GM19025 (cell line): ENCODE data around the gene HIRIP3.
"Not testable (repeated sequence)": the region's sequence is repeated elsewhere in the genome, so short reads cannot be mapped to it uniquely, and the experiment has no call there.

Source experiments
- ATAC-seq: cut with Tn5 transposase; IDR thresholded peaks from one replicate; pipeline ENCODE4 v1.9.1; 2021; ENCODE audit warnings: mild to moderate bottlenecking, low read depth, moderate library complexity; ENCODE audit not compliant: unreplicated experiment

HIRIP3 gene

GRCh38 chr16:30016555-30017276 is 21.3 kb upstream of the HIRIP3 start:
- no peak for ATAC-seq

- ATAC-seq = not testable (repeated sequence)
Observed at GRCh38 chr16:30015450-30015849, 20.0 kb upstream of the HIRIP3 start.

- not testable (repeated sequence) for ATAC-seq
Observed at GRCh38 chr16:30012598-30012997, 17.2 kb upstream of the HIRIP3 start.

GRCh38 chr16:30011714-30012504 is 16.5 kb upstream of the HIRIP3 start:
- no peak for ATAC-seq

GRCh38 chr16:30010844-30011713 is 15.7 kb upstream of the HIRIP3 start, which contains the start of gene DOC2A:
DOC2A (minus strand) TSS chr16:30011027; CDS start chr16:30010222, 805 bp downstream.
- no peak for ATAC-seq

GRCh38 chr16:30009990-30010843 is 14.8 kb upstream of the HIRIP3 start:
- no peak for ATAC-seq

- ATAC-seq = no peak
Observed at GRCh38 chr16:30009085-30009862, 13.9 kb upstream of the HIRIP3 start.

GRCh38 chr16:30007378-30007895 is 12.0 kb upstream of the HIRIP3 start:
- no peak for ATAC-seq

- ATAC-seq = no peak
Observed at GRCh38 chr16:30006659-30007377, 11.4 kb upstream of the HIRIP3 start.

- ATAC-seq = no peak
Observed at GRCh38 chr16:30006095-30006473, 10.7 kb upstream of the HIRIP3 start.

- no peak for ATAC-seq
Observed at GRCh38 chr16:30005341-30006094, 10.1 kb upstream of the HIRIP3 start.

GRCh38 chr16:30004811-30005242 is 9.4 kb upstream of the HIRIP3 start:
- no peak for ATAC-seq

GRCh38 chr16:30004424-30004776 is 9.0 kb upstream of the HIRIP3 start:
- no peak for ATAC-seq

GRCh38 chr16:30003670-30004423 is 8.4 kb upstream of the HIRIP3 start:
- ATAC-seq = no peak

- no peak for ATAC-seq
Observed at GRCh38 chr16:30002614-30003346, 7.4 kb upstream of the HIRIP3 start.
